T-helper 1 cell treated with Interleukin-12 subunit alpha and Interleukin-12 subunit beta and Interleukin-4 antibody, amounts not matched to agents 30 ng/mL and 1 ng/mL, for 36 hours (primary cell): ENCODE results near the gene KCNQ4. TPM values are rescaled to one million over a fixed set of nuclear protein-coding genes. Genes with fewer than 3 reads are reported as not detected.

Source experiments
- intact Hi-C: fragments of 100-400 bp; cut with micrococcal nuclease; formaldehyde crosslinking; loops from one replicate; pipeline ENCODE4 v1.15.1; 2024
- total RNA-seq: library from RNA; stranded (reverse); gene quantifications from 2 replicates; pipeline ENCODE4 v1.2.3, GENCODE V29; 2022

The KCNQ4 gene
- total RNA-seq, 1 donor from 2014 or later = 0.88 TPM

DNA sequence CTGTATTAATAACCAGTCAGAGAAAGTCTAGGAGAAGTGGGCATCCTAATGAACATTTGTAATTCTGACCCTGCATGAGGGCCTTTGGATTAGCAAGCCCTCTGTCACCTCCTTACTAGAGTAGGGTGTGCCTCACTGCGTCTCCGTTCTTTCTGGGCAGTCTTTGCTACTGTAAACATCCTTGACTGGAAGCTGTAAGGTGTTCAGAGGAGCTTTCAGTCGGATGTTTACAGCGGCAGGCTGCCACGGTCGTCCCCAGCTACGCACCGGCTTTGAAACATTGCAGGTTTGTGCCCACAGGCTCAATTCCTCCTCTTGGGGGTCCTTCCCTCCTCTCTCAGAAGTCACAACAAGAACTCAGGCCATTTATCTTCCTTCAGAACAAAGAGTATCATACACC, 29.4 kb upstream of the KCNQ4 start:
- intact Hi-C loops = no loop called here

DNA sequence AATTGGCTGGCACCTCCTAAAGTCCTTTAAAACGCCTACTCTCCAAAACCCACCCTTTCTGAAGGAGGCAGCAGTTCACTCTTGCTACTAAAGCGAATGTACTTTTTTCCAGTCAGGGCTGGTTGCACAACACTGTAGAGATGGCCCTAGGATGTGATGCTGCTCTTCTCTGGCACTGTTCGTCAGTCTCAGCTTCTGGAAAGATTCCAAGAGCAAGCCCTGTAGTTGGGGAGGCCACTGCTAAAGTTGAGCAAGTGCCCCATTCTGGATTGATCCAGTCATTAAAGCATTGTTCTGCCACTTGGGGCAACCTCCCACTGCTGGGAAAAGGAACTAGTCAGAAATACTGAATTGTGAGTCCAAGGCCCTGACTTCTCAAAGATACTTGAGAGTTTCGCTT, 28.5 kb upstream of the KCNQ4 start:
- intact Hi-C loops = no loop called here

DNA sequence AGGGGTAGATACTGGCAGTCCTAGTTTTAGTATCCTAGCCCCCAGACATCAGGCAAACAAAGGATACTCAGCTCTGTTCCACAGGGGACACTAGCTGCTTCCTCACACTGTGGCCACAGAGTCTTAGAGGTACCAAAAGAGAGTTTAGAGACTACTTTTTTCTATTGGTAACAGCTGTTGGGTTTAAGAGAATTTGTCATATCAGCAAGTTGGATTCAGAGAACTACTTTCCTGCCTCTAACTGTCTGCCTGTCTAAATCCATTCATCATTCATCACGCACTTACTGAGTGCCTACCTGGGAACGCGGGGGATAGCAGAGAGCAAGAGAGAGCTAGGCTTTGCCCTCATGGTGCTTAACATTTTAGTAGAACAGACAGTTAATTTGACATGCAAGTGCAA, 27.1 kb upstream of the KCNQ4 start:
- intact Hi-C loops = no loop called here

DNA sequence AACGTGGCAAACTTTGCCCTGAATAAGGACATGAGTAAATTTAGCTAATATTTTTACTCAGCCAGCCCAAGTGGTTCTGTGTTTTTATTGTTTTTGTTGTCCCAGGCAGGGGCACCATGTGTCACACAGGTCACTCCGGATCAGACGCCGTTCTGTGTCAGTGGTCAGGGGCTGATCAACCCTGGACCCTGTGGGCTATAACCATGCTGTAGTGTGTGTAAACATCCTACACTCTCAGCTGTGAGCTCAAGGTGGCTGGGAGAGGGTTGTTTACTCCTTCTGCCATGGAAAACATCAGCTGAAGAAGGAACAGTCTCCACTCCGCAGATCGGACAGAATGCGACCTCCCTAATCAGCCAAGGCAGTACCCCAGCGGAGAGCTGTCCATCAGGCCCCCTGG, 26.5 kb upstream of the KCNQ4 start:
- intact Hi-C loops = no loop called here

DNA sequence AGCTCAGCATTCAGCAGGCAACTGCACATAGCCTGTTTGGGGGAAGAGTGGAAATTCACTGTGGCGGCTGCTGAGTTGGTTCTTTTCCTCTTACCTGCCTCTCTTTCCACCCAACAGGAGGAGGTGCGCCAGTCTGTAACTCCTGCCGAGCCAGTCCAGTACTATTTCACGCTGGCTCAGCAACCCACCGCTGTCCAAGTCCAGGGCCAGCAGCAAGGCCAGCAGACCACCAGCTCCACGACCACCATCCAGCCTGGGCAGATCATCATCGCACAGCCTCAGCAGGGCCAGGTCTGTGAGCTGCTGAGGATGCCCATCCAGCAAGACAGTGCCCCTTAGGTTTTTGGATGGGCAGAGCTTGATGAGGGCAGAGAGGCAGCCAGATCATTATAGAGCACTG, 25.6 kb upstream of the KCNQ4 start:
- intact Hi-C loops = no loop called here

DNA sequence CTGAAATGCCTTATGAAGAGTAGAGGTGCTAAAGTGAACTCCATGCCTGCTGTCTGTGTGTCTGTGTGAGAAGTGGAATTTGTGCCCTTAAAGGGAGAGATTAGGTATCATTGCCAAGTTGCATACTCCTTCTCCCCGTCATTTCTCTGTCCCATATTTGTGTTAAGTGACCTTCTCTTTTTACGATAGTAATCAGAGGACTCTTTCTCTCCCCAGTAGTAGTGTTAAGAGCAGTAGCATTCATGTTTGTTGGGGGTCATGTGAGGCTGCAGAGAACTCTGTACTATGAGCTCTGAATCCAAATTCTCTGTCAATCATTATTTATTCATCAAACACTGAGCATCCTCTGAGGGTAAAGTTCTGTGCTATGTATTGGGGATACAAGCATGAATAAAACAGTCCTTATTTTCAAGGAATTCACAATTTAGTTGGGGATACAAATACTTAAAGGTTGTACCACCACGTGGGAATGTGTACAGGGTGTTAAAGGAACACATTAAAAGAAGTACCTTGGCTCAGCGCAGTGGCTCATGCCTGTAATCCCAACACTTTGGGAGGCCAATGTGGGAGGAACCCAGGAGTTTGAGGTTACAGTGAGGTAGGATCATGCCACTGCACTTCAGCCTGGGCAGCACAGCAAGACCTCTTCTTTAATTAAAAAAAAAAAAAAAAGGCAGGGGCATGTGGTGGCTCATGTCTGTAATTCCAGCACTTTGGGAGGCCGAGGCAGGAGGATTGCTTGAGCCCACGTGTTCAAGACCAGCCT, 24.8 kb upstream of the KCNQ4 start:
- intact Hi-C loops = no loop called here

DNA sequence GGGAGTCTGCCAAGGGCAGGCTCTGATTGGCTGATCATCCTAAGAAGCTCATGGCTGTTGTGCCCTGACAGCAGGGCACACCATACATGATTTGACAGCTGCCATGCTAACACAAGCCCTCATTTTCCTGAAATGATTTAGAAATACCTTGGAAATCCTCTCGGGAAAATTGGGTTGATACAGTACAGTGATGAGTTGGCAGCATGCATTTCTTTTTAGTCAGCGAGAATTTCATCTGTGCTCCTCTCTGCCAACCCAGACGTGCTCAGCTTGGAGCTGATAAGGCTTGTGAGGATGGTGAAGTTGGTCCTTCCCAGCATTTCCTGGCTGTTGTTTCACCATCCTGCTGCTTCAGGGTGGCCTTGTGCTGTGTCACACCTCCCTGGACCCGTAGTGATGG, 22.6 kb upstream of the KCNQ4 start:
- intact Hi-C loops = loop anchor here (5.0 kb wide), 1 partner anchor 54 kb away; no protein-coding TSS in a partner anchor

DNA sequence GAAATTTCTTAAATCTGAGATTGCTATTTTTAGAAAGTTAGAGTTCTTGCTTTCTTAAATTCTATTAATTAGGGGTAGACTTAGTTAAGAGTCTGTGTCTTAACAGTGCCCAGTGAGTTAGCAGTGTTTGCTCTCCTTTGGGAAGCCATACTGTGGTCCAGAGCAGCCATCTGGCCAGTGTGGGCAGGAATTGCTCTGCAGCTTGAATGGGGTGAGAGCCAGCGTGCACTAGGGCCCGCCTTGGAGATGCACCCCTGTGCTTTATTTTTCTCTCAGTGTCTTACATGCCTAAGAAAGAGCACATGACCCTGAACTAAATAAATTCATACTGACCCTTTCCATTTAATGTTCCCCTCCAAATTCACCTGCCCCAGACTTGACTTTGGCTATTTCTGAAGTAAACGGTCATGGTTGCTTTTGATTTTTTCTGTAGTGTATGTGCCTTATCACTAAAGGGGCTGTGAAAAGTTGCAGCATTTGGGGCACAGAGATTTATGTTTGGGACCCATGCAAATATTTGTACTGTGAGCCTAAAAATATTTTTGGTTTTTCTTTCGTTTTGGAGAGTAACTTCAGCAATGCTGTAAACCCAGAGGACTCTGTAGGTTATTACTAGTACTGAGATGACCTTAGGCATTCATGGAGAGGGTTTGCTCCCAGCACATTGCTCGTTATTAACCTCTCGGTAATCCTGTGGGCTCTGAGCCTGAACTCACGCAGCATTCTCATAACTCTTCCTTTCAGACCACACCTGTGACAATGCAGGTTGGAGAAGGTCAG, 21.3 kb upstream of the KCNQ4 start:
- intact Hi-C loops = loop anchor here (5.0 kb wide), 1 partner anchor 55 kb away; no protein-coding TSS in a partner anchor

DNA sequence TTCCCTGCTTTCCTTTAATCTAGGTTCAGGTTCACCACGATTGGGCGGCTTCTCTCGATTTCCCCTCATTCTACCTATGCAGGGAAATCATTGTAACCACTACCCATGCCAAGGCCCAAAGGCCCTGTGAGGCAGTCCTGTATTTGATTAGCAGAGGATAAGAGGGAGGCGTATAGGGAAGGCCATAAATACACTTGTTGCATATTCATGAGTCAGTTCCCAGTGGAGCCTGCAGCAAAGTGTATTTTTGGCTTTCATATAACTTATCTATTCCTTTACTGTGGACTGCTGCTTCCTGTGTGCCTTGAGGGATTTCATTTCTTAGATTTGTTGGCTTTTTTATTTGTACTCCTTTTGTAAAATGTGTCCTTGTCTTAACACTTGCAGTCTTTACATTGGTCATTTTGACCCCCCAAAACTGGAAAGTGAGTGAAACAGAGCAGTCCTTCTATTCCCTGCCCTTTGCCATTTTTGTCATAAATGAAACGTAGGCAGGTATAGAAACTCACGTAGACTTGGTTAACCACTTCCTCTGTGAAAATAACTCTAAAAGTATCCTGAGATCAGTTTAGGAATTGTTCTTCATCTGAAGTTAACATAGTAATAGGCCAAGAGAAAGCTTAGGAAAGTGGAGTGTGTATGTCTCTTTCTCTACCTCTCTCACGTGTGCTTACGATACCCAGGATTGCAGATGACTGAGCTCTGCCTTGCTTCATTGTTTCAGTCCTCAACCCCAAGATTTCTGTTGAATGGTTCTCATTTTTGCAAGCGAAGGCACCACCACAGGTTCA, 19.6 kb upstream of the KCNQ4 start:
- intact Hi-C loops = loop anchor here (1.0 to 5.0 kb wide), 3 partner anchors 57 to 151 kb away; partner anchors contain the start of gene NFYC

DNA sequence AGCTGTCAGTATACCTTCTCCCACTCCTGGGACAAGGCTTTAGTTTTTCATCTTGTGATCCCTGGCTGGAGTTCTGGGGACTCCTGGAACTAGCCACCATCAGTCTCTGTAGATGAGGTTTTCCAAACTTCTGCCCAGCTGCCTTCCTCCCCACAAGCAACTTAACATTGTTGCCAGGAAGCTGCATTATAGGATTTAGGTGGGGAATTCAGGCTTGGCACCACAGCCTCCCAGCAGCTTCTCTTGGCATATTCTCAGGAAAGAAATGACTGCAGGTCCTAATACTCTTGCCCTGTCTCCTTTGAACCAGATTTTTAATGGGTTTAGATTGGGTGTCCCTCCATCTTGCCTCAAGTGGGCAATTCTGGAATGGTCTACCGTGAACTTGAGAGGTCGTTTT, 18.6 kb upstream of the KCNQ4 start:
- intact Hi-C loops = loop anchor here (1.0 to 5.0 kb wide), 3 partner anchors 58 to 152 kb away; partner anchors contain the start of gene NFYC

DNA sequence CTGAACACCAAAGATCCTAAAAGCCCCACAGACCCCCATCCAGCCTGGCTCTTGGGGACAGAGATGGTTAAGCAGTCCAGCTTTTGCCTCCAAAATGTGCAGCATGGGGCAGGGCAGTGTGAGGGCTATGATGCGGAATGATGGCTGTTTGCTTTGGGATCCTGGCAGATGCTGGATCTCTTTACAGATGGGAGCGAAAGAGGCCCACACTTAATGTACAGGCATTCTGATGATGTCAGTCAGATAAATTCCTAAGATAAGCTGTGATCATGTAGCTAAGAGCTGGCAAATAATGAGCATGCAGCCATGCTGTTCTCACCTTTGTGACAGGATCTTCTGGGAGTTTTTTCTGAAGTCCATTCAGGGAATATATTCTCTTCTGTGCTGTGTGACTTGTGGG, 17.6 kb upstream of the KCNQ4 start:
- intact Hi-C loops = no loop called here

DNA sequence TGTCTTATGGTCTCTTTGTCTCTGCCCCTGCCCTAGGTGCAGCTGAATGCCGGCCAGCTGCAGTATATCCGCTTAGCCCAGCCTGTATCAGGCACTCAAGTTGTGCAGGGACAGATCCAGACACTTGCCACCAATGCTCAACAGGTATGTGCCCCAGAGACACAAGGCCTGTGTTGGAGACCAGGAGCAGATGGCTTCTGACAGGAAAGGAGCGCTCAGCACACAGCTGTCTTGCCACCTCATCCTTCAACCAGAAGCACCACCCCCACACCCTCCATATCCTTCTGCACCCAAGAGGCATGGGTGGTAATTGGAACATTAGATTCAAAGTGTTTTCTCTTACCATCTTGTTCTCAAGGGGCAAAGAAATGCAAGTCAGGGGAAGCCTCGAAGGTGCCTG, 17.0 kb upstream of the KCNQ4 start:
- intact Hi-C loops = no loop called here

DNA sequence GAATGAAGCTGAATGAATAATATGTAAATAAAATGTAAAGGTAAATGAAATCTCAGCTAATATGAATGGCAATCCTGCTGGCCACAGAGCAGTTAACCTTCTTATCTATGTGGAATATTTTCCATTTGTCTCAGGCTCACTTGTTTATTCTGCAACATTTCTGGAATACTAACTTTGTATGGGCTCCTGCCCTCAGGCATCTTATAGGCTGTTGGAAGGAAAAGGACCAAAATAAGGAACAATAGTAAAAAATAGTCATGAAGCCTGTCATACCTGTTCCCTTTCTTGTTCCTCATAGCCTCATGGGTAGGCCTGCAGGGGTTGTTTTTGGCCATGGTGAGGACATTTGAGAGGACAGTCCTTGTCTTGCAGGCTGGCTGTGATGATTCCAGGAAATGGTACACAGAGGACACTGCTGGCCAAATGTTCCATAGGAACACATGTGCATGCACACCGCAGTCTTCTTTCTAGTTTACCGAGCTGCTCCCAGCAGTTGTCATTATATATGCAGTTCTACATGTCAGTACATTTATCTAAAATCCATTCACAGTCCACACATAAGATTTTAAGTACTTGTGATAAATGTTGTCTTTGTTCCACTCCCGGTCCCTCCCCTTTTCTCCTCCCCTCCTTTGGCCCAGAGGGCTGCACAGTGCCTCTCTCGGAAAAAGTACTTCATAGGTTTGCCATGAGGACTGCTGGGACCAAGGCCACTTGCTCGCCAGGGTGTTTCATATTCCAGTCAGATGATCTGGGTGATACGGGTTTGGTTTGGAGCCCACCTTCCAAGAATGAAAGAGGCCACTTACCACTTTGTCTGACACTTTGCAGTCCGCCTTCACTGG, 15.2 kb upstream of the KCNQ4 start:
- intact Hi-C loops = no loop called here

DNA sequence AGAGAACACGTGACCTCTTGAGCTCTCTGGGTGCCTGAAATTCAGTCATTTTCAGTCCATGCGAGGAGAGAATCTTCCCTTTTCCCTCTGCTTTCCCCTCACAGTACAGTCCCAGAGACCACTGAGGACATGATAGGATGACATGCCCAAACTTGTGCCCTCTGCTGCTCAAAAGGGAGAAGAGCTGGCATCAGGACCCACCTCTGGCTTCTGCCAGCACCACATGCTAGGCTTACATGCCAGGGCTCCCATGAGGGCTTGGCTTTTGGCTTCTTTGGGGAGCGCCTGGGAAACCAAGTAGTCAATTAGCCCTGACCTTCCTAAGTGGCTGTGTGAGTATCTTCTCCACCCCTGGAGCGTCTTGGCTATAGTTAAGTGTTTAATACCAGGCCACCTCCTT, 13.8 kb upstream of the KCNQ4 start:
- intact Hi-C loops = no loop called here

DNA sequence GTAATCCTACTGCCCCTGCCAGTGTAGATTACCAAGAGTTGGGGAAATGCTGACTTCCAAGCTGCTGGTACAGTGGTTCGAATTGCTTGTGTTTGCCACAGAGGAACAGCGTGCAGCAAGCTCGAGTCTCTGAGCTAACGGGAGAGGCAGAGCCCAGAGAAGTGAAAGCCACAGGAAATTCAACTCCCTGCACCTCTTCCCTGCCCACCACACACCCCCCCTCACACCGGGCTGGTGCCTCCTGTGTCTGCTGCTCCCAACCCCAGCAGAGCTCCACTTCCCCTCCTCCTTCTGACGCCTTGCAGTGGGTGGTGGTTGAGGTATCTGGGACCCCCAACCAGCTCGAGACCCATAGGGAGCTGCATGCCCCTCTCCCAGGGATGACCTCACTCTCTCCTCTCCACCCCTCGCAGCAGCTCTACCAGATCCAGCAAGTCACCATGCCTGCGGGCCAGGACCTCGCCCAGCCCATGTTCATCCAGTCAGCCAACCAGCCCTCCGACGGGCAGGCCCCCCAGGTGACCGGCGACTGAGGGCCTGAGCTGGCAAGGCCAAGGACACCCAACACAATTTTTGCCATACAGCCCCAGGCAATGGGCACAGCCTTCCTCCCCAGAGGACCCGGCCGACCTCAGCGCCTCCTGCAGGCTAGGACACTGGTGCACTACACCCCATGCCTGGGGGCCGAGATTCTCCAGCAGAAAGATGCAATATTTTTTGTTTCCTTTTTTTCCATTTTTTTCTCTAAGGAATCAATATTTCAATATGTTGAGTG, 13.1 kb upstream of the KCNQ4 start:
- intact Hi-C loops = no loop called here

DNA sequence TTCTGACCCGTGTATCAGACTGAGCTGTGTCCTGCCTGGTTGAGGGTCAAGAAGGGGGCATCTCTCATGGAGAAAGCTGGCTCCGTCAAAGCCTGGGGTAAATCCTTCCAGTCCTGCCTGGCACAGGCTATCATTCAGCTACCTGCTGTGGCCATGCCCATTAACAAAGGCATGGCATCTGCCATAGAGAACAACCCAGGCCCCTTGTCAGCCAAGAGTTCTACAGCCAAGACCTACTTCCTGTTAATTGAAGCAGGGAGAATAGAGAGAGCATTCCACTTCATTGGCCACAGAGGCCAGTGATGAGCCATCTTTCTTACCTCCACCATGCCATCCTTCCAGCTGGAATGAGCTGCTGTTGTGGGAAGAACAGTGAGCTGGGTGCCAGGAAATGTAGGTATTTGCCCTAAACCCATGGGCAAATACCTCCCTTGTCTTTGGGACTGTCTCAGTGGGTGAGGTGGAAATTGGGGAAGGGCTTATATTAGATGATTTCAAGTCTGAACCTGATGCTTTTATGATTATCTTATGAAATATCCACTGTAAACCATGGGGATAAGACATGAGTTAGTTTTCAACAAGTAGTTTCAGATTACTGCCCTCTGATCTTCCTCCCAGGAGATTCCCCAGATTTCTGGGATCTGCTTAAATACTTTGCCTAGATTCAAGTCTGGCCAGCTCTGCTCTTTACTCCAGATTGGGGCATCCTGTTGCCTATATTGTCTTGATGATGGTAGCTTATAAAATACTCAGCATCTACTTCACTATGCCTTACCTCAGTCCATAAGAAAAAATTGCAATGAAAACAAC, 11.2 kb upstream of the KCNQ4 start:
- intact Hi-C loops = no loop called here

DNA sequence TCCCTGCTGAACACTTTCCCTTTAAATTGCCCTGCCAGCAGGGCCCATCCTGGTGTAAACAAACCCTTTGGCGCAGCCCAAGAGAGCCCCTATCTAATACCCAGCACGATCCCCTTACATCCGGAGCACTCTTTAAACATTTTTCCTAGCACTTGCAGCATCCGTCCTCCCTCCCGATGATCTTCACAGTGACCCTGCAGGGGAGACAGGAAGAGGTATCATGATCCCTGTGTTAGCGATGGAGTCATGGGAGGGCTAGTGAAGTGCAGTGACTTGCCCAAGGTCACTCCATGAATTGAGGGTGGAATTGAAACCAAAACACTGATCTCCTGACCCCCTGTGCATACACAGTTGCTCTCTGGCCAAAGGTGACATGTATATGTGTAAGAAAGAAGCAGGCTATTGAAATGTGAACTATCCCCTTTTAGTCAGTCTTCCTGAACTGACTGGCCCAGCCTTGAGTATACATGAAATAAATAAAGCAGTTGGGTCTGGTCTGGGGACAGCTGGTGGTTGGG, 9.8 kb upstream of the KCNQ4 start:
- intact Hi-C loops = loop anchor here (1.0 to 2.0 kb wide), 3 partner anchors 35 to 178 kb away; no protein-coding TSS in a partner anchor

DNA sequence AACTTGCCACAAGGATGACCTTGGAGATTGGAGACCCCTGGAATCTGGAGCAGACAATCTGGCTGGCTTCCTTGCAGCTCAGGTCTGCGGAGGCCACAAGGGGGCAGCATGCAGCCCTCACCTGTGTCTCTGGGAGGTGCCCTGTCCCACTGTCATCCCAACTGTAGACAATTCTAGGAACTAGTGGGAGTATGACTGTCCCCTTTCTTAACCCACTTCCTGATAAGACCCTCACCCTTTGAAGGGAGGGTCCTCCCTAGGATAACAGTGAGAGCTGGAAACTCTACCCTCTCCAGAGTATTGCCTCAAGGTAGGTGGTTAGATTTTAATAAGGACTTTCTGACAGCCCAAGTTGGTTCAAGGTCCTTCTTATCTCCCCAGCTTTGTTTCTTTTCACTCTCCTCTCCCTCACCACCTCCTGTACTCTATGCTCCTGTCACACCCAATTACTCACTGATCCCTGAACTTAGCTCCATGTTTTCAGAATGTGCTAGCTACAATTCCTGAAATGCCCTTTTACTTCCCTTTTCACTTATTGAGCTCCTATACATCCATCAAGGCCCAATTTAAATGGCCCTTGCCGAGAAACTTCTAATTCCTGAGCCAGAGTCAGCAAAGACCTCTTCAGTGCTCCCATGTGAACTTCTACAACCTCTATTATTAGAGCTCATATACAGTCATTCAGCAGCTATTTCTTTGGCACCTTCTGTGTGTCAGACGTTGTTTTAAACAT, 9.2 kb upstream of the KCNQ4 start:
- intact Hi-C loops = loop anchor here (1.0 to 2.0 kb wide), 3 partner anchors 34 to 178 kb away; no protein-coding TSS in a partner anchor
